Mesenchymal stem cell (in vitro differentiated cells and primary cell): ENCODE measurements around the gene NAV2.

Experiments used
- DNase-seq: peaks from one replicate; pipeline ENCODE4 v3.0.0-alpha.2; 2013
- H2AFZ ChIP-seq: one replicate; pipeline ENCODE4 v1.6.1; 2013; ENCODE audit warnings: low read depth, mild to moderate bottlenecking, control low read depth, inconsistent platforms, low read length, moderate library complexity
- H2AK5ac ChIP-seq: 2 replicates; pipeline ENCODE4 v1.6.1; 2013; ENCODE audit warnings: low read length, moderate library complexity, mild to moderate bottlenecking, inconsistent platforms; ENCODE audit not compliant: severe bottlenecking
- H2BK120ac ChIP-seq: one replicate; pipeline ENCODE4 v1.6.1; 2013; ENCODE audit warnings: low read depth, mild to moderate bottlenecking, inconsistent platforms, low read length, moderate library complexity
- H2BK12ac ChIP-seq, 2 experiments: one replicate each; pipeline ENCODE4 v1.6.1; 2013; ENCODE audit warnings: inconsistent platforms in 2 of 2, low read length in 2 of 2, mild to moderate bottlenecking in 2 of 2, moderate library complexity in 2 of 2, control low read depth in 1 of 2
- H2BK15ac ChIP-seq: one replicate; pipeline ENCODE4 v1.6.1; 2013; ENCODE audit warnings: mild to moderate bottlenecking, low read depth, inconsistent platforms; ENCODE audit not compliant: poor library complexity, severe bottlenecking
- H2BK5ac ChIP-seq: 2 replicates; pipeline ENCODE4 v1.6.1; 2013; ENCODE audit warnings: low read depth, mild to moderate bottlenecking, low read length, control low read depth, inconsistent platforms; ENCODE audit not compliant: poor library complexity, severe bottlenecking
- H3K14ac ChIP-seq, 2 experiments: one replicate each; pipeline ENCODE4 v1.6.1; 2013; ENCODE audit warnings: inconsistent platforms in 2 of 2, low read length in 2 of 2, control low read depth in 1 of 2, mild to moderate bottlenecking in 1 of 2, moderate library complexity in 1 of 2
- H3K18ac ChIP-seq, 2 experiments: one replicate each; pipeline ENCODE4 v1.6.1; 2013; ENCODE audit warnings: inconsistent platforms in 2 of 2, low read length in 2 of 2, control low read depth in 1 of 2, low read depth in 1 of 2, mild to moderate bottlenecking in 1 of 2
- H3K23ac ChIP-seq, 2 experiments: one replicate each; pipeline ENCODE4 v1.6.1; 2013; ENCODE audit warnings: inconsistent platforms in 2 of 2, low read length in 2 of 2, mild to moderate bottlenecking in 2 of 2, moderate library complexity in 2 of 2, control low read depth in 1 of 2
- H3K27ac ChIP-seq: 2 replicates; pipeline ENCODE4 v1.5.1; 2013; ENCODE audit warnings: mild to moderate bottlenecking, moderate library complexity, low read length, control low read depth, inconsistent platforms; ENCODE audit not compliant: poor library complexity, severe bottlenecking
- H3K27me3 ChIP-seq, 2 experiments: 2 replicates each; pipeline versions ENCODE4 v1.6.1 to v1.7.0; 2013; ENCODE audit warnings: low read length in 2 of 2, mild to moderate bottlenecking in 2 of 2, moderate library complexity in 2 of 2, control low read depth in 1 of 2, inconsistent platforms in 1 of 2; ENCODE audit not compliant: control insufficient read depth in 1 of 2, insufficient read depth in 1 of 2
- H3K36me3 ChIP-seq, 2 experiments: 2 replicates each; pipeline versions ENCODE4 v1.6.1 to v1.7.0; 2013; ENCODE audit warnings: low read length in 2 of 2, control low read depth in 1 of 2, inconsistent platforms in 1 of 2, low read depth in 1 of 2, mild to moderate bottlenecking in 1 of 2; ENCODE audit not compliant: insufficient read depth in 2 of 2, control insufficient read depth in 1 of 2
- H3K4ac ChIP-seq, 2 experiments: one replicate each; pipeline ENCODE4 v1.6.1; 2013; ENCODE audit warnings: inconsistent platforms in 2 of 2, low read length in 2 of 2, mild to moderate bottlenecking in 2 of 2, moderate library complexity in 2 of 2, control low read depth in 1 of 2, low read depth in 1 of 2
- H3K4me1 ChIP-seq: 2 replicates; pipeline ENCODE4 v1.6.1; 2013; ENCODE audit warnings: low read depth, low read length, control low read depth; ENCODE audit not compliant: control insufficient read depth, insufficient read depth
- H3K4me2 ChIP-seq: 2 replicates; pipeline ENCODE4 v1.6.1; 2013; ENCODE audit warnings: low read length, mild to moderate bottlenecking, inconsistent platforms; ENCODE audit not compliant: poor library complexity, severe bottlenecking
- H3K4me3 ChIP-seq, 2 experiments: 2 replicates each; pipeline versions ENCODE4 v1.5.1 to v1.7.0; 2013; ENCODE audit warnings: low read length in 2 of 2, mild to moderate bottlenecking in 2 of 2, control low read depth in 1 of 2, low read depth in 1 of 2; ENCODE audit not compliant: insufficient read depth in 1 of 2
- H3K79me1 ChIP-seq: replicated peaks from 2 replicates; pipeline ENCODE4 v1.6.1; 2013; ENCODE audit warnings: mild to moderate bottlenecking, control low read depth, low read length, inconsistent platforms; ENCODE audit not compliant: poor library complexity, severe bottlenecking
- H3K9ac ChIP-seq: 2 replicates; pipeline ENCODE4 v1.7.0; 2013; ENCODE audit warnings: mild to moderate bottlenecking, low read length, moderate library complexity
- H3K9me3 ChIP-seq: 2 replicates; pipeline ENCODE4 v1.7.0; 2013; ENCODE audit warnings: mild to moderate bottlenecking, low read length; ENCODE audit not compliant: control insufficient read depth
- H4K8ac ChIP-seq: one replicate; pipeline ENCODE4 v1.6.1; 2013; ENCODE audit warnings: inconsistent platforms, mild to moderate bottlenecking, low read length, moderate library complexity
- H4K91ac ChIP-seq: one replicate; pipeline ENCODE4 v1.6.1; 2013; ENCODE audit warnings: mild to moderate bottlenecking, low read length, inconsistent platforms
- WGBS: methylation state at CpG from one replicate; pipeline ENCODE4 v1.1.7; 2013; ENCODE audit warnings: mixed read lengths; 5-methylcytosine and 5-hydroxymethylcytosine counted together

The NAV2 gene

DNA sequence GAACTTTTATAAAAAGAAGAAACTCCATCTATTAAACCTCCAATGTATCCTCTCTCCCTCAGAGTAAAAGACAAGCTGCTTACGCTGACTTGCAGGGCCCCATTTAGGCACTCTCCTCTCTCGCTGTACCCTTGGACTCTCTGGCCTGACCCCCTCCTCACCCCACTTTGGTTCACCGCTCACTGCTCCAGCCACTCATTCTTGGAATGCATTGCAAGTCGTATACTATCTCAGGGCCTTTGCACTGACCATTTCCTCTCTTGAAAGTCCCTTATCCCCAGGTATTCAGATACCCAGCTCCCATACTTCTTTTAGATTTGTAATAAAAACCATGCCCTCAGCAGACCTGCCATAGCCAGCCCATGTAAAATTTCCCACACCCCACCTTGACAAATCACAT, 308.1 kb downstream of the NAV2 start:
- no peak overlapping the region for H2BK15ac ChIP-seq
- no peak overlapping the region for H2AK5ac ChIP-seq
- H3K18ac ChIP-seq, result no peak overlapping the region
- H3K23ac ChIP-seq, result peak overlapping the region in 1 of 2 experiments; percentile 77
- H2BK12ac ChIP-seq, result peak overlapping the region in 1 of 2 experiments; percentile 73
- H3K9ac ChIP-seq, result no peak overlapping the region
- no peak overlapping the region for H3K27ac ChIP-seq
- H3K27me3 ChIP-seq, result no peaks in the 10 kb centered on the region
- 86% methylated on average over 4 of the region's 4 CpGs for WGBS
- H3K14ac ChIP-seq, result no peak overlapping the region
- H3K4me1 ChIP-seq, result peaks cover 20% of the 10 kb centered on the region
- no peak overlapping the region for H4K91ac ChIP-seq
- H3K4me3 ChIP-seq, result no peak overlapping the region
- no peak overlapping the region for H3K4me2 ChIP-seq
- no peak overlapping the region for H2AFZ ChIP-seq
- no peak overlapping the region for H3K4ac ChIP-seq
- H3K36me3 ChIP-seq, result peaks cover 0 to 28% of the 10 kb centered on the region in 2 experiments
- peaks cover 20% of the 10 kb centered on the region for H3K79me1 ChIP-seq
- no peak overlapping the region for H2BK5ac ChIP-seq
- no peaks in the 10 kb centered on the region for H3K9me3 ChIP-seq
- no peak for DNase-seq
- H2BK120ac ChIP-seq, result no peak overlapping the region
- no peak overlapping the region for H4K8ac ChIP-seq

DNA sequence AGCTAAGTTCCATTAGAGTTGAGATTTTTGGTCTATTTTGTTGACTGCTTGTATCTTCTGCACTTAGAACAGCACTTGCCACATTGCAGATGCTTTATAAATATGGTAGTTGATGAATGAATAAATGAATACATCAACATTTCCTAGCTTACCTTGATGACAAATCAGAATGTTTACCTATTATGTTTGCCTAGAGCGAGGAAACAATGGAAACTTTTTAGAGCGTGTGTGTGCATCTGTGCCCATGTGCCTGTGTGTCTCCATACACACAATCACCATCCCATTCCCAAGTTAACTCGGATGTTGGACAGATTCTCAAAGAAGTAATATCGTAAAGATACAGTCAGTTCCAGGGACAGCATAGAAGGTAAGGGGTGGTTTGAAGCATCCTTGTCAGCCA, 308.6 kb downstream of the NAV2 start:
- no peak overlapping the region for H4K91ac ChIP-seq
- H3K4me2 ChIP-seq, result no peak overlapping the region
- no peak overlapping the region for H3K9ac ChIP-seq
- H3K4ac ChIP-seq, result no peak overlapping the region
- no peak overlapping the region for H4K8ac ChIP-seq
- H3K79me1 ChIP-seq, result peaks cover 21% of the 10 kb centered on the region
- H3K27ac ChIP-seq, result no peak overlapping the region
- WGBS, result 97% methylated on average over 4 of the region's 4 CpGs
- H3K18ac ChIP-seq, result no peak overlapping the region
- H2BK5ac ChIP-seq, result no peak overlapping the region
- H3K4me1 ChIP-seq, result peaks cover 20% of the 10 kb centered on the region
- no peak overlapping the region for H2AK5ac ChIP-seq
- H2BK12ac ChIP-seq, result no peak overlapping the region
- H3K27me3 ChIP-seq, result no peaks in the 10 kb centered on the region
- no peaks in the 10 kb centered on the region for H3K9me3 ChIP-seq
- no peak overlapping the region for H2BK15ac ChIP-seq
- H2BK120ac ChIP-seq, result no peak overlapping the region
- peaks cover 0 to 25% of the 10 kb centered on the region in 2 experiments for H3K36me3 ChIP-seq
- no peak overlapping the region for H3K14ac ChIP-seq
- no peak overlapping the region for H3K23ac ChIP-seq
- H3K4me3 ChIP-seq, result no peak overlapping the region
- H2AFZ ChIP-seq, result no peak overlapping the region
- no peak for DNase-seq

DNA sequence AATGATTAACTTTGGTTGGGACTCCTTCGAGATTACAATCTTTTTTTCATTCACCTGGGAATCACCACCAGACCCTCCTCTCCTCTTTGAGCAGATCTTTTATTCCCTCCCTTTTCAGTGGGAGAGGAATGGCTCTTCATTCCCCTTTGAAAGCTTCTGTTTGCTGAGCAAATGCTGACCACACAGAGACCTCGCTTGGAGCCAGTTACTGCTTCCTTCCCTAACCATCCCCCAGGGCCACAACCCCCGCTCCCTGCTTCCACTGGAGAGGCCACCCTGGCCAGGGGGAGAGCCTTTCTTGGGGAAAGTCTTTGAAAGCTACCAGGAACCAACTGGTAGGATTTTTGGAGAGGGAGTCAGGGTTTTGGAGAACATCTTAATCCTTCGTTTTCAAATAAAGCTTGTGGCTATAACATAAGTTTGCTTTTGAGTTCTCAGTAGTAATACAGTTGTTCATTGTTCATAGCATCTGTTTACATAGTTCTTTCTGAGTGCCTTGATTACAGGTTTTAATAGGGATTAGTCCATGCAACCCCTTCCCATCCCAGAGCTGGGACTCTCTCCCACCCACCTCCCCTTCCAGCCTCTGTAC, 309.2 kb downstream of the NAV2 start:
- 54% methylated on average over 3 of the region's 4 CpGs for WGBS
- peak overlapping the region; percentile 35 for H3K4me2 ChIP-seq
- peaks cover 21% of the 10 kb centered on the region for H3K79me1 ChIP-seq
- DNase-seq, result no peak
- H3K18ac ChIP-seq, result no peak overlapping the region
- H3K23ac ChIP-seq, result no peak overlapping the region
- H4K91ac ChIP-seq, result no peak overlapping the region
- no peak overlapping the region for H3K4me3 ChIP-seq
- no peak overlapping the region for H3K9ac ChIP-seq
- no peak overlapping the region for H3K27ac ChIP-seq
- no peak overlapping the region for H3K4ac ChIP-seq
- no peak overlapping the region for H2AK5ac ChIP-seq
- peak overlapping the region; percentile 57 for H4K8ac ChIP-seq
- no peak overlapping the region for H2AFZ ChIP-seq
- H2BK120ac ChIP-seq, result peak overlapping the region; percentile 19
- H2BK5ac ChIP-seq, result no peak overlapping the region
- peaks cover 0 to 21% of the 10 kb centered on the region in 2 experiments for H3K36me3 ChIP-seq
- H2BK15ac ChIP-seq, result peak overlapping the region; percentile 71
- peaks cover 20% of the 10 kb centered on the region for H3K4me1 ChIP-seq
- H3K9me3 ChIP-seq, result no peaks in the 10 kb centered on the region
- no peaks in the 10 kb centered on the region for H3K27me3 ChIP-seq
- H3K14ac ChIP-seq, result no peak overlapping the region
- H2BK12ac ChIP-seq, result peak overlapping the region; percentile 38 to 56

DNA sequence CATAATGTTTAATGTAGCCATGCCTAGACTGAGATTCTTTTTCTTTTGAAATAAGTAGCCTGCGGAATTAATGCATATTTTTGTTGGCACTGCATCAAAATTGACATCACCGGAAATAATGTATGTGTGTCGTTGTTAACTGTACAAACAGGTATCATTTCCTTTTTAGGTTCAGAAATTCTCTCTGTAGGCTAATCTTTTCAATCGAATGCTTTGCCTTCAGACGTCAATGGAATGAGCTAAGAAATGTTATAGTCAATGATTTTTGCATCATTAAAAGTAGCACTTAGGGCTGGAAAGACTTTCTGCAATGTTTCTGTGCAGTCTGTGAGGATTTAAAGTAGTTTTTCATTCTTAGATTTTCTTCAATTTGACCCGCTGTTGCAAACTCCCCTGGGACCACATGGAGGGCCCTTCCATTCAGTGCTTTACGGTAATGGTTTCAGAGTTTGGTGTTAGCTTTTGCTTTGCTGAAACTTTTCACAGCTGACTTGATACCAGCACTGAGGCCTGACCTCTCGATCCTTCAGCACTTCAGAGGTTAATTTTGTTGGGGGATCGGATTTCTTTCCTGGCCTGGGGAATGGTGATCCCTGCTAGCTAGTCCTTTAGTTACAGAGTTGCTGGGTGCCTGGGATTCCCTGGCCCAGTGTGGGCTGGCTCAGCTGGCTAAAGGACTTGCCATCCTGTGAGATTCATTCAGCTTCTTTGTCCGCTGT, 309.9 kb downstream of the NAV2 start:
- Histone ChIP-seq H3K9ac (no peak overlapping the region), H3K79me1 (peaks cover 20% of the 10 kb centered on the region), H3K14ac (peak overlapping the region in 1 of 2 experiments; percentile 77), H2AK5ac (no peak overlapping the region), H3K23ac (no peak overlapping the region), H3K4ac (peak overlapping the region in 1 of 2 experiments; percentile 73), H2BK15ac (no peak overlapping the region), H3K27me3 (no peaks in the 10 kb centered on the region), H3K4me3 (no peak overlapping the region), H3K27ac (peak overlapping the region; percentile 11), H3K9me3 (no peaks in the 10 kb centered on the region), H3K36me3 (peaks cover 0 to 14% of the 10 kb centered on the region in 2 experiments), H2BK12ac (peak overlapping the region; percentile 12 to 47), H2BK5ac (no peak overlapping the region), H4K8ac (peak overlapping the region; percentile 4), H4K91ac (no peak overlapping the region), H3K18ac (peak overlapping the region; percentile 3 to 6), H3K4me1 (peaks cover 24% of the 10 kb centered on the region), H2BK120ac (peak overlapping the region; percentile 38), H3K4me2 (peak overlapping the region; percentile 17), H2AFZ (peak overlapping the region; percentile 72)
- DNase-seq, result peak; percentile 72
- WGBS, result 18% methylated on average over 9 of the region's 10 CpGs
